GF-D8 (cell line): ENCODE measurements around the gene NDUFA11.

Experiments used
- DNase-seq: peaks from one replicate; lab custom pipeline; 2025; lab: John Stamatoyannopoulos, UW

Gene NDUFA11

GRCh38 chr19:5903624-5904351 lies at the start of gene NDUFA11:
Gene NDUFA11 (minus strand): TSS chr19:5903790. CDS start chr19:5903708, 82 bp downstream.
- DNase-seq: peak; percentile 92

GRCh38 chr19:5953030-5953589 lies 49.5 kb upstream of the NDUFA11 start:
- peak; percentile 4 for DNase-seq

- no peak for DNase-seq
Measured at GRCh38 chr19:5952193-5953029, 48.8 kb upstream of the NDUFA11 start.

GRCh38 chr19:5951338-5951861 lies 47.8 kb upstream of the NDUFA11 start:
- DNase-seq: no peak

GRCh38 chr19:5950741-5951140 lies 47.2 kb upstream of the NDUFA11 start:
- DNase-seq: no peak

- DNase-seq: no peak
Measured at GRCh38 chr19:5949792-5950305, 46.3 kb upstream of the NDUFA11 start.

- no peak for DNase-seq
Measured at GRCh38 chr19:5948752-5949564, 45.4 kb upstream of the NDUFA11 start.

- no peak for DNase-seq
Measured at GRCh38 chr19:5947435-5947834, 43.8 kb upstream of the NDUFA11 start.

GRCh38 chr19:5943623-5944022 lies 40.0 kb upstream of the NDUFA11 start:
- no peak for DNase-seq

GRCh38 chr19:5943045-5943444 lies 39.5 kb upstream of the NDUFA11 start:
- no peak for DNase-seq

- no peak for DNase-seq
Measured at GRCh38 chr19:5941673-5942072, 38.1 kb upstream of the NDUFA11 start.

- no peak for DNase-seq
Measured at GRCh38 chr19:5940260-5941208, 36.9 kb upstream of the NDUFA11 start.

- DNase-seq: no peak
Measured at GRCh38 chr19:5937550-5937949, 34.0 kb upstream of the NDUFA11 start.

GRCh38 chr19:5936292-5936592 lies 32.7 kb upstream of the NDUFA11 start:
- DNase-seq: no peak

GRCh38 chr19:5935473-5936291 lies 32.1 kb upstream of the NDUFA11 start:
- no peak for DNase-seq

- DNase-seq: no peak
Measured at GRCh38 chr19:5934774-5935472, 31.3 kb upstream of the NDUFA11 start.

GRCh38 chr19:5934069-5934401 lies 30.4 kb upstream of the NDUFA11 start:
- no peak for DNase-seq

- DNase-seq: no peak
Measured at GRCh38 chr19:5933391-5934068, 29.9 kb upstream of the NDUFA11 start.
